HUES64 (cell line): Measurements from ENCODE around the gene RASSF4.

Source experiments
- H3K27ac ChIP-seq: 2 replicates; pipeline ENCODE4 v1.7.0; 2013; ENCODE audit warnings: low read depth, low read length, inconsistent platforms
- H3K27me3 ChIP-seq: 2 replicates; pipeline ENCODE4 v1.6.1; 2013; ENCODE audit warnings: mild to moderate bottlenecking, low read length; ENCODE audit not compliant: insufficient read depth
- H3K36me3 ChIP-seq: 2 replicates; pipeline ENCODE4 v1.6.1; 2013; ENCODE audit warnings: mild to moderate bottlenecking, low read length; ENCODE audit not compliant: insufficient read depth
- H3K4me1 ChIP-seq: 2 replicates; pipeline ENCODE4 v1.6.1; 2013; ENCODE audit warnings: mild to moderate bottlenecking, low read length, moderate library complexity; ENCODE audit not compliant: insufficient read depth
- H3K4me3 ChIP-seq: 2 replicates; pipeline ENCODE4 v1.5.1; 2013; ENCODE audit warnings: mild to moderate bottlenecking, low read length, moderate library complexity
- H3K9ac ChIP-seq: 2 replicates; pipeline ENCODE4 v1.6.1; 2013; ENCODE audit warnings: mild to moderate bottlenecking, low read depth, low read length
- H3K9me3 ChIP-seq: 2 replicates; pipeline ENCODE4 v1.6.1; 2013; ENCODE audit warnings: low read depth, low read length; ENCODE audit not compliant: insufficient read depth
- WGBS: fragments of 150-250, 120-280 bp; methylation state at CpG from one replicate; pipeline ENCODE4 v1.1.7; 2013; ENCODE audit warnings: missing lambda C conversion rate; 5-methylcytosine and 5-hydroxymethylcytosine counted together

Gene RASSF4

GRCh38 chr10:44974082-44974627 is 14.6 kb downstream of the RASSF4 start:
- H3K27ac ChIP-seq = peak overlapping the region; percentile 45; the same call in 1 of the 2 replicates
- WGBS = 46% methylated on average over 7 of the region's 7 CpGs

GRCh38 chr10:44974628-44975430 is 15.2 kb downstream of the RASSF4 start:
- H3K27me3 ChIP-seq = no peaks in the 10 kb centered on the region
- H3K27ac ChIP-seq = peak overlapping the region; percentile 74; the same call in 1 of the 2 replicates
- peaks cover 39% of the 10 kb centered on the region for H3K4me1 ChIP-seq
- no peaks in the 10 kb centered on the region for H3K9me3 ChIP-seq
- peak overlapping the region; percentile 67 for H3K4me3 ChIP-seq
- WGBS = 7% methylated on average over 42 of the region's 46 CpGs
- no peaks in the 10 kb centered on the region; the same call in 1 of the 2 replicates for H3K36me3 ChIP-seq
- peak overlapping the region; percentile 67 for H3K9ac ChIP-seq

More at GRCh38 chr10:44974082-44974627, 14.6 kb downstream of the RASSF4 start:
- Histone ChIP-seq H3K4me1 (peaks cover 33% of the 10 kb centered on the region), H3K36me3 (no peaks in the 10 kb centered on the region; the same call in 1 of the 2 replicates), H3K4me3 (peak overlapping the region; percentile 67), H3K9ac (no peak overlapping the region), H3K27me3 (no peaks in the 10 kb centered on the region), H3K9me3 (no peaks in the 10 kb centered on the region)

GRCh38 chr10:44975431-44976331 is 16.1 kb downstream of the RASSF4 start:
- Histone ChIP-seq H3K9ac (peak overlapping the region; percentile 8; the same call in 1 of the 2 replicates), H3K4me3 (peak overlapping the region; percentile 67), H3K36me3 (no peaks in the 10 kb centered on the region; the same call in 1 of the 2 replicates), H3K4me1 (peaks cover 48% of the 10 kb centered on the region), H3K27me3 (no peaks in the 10 kb centered on the region), H3K9me3 (no peaks in the 10 kb centered on the region), H3K27ac (peak overlapping the region; percentile 54; the same call in 1 of the 2 replicates)
- WGBS = 19% methylated on average over 10 of the region's 10 CpGs

- Histone ChIP-seq H3K36me3 (no peaks in the 10 kb centered on the region; the same call in 1 of the 2 replicates), H3K9ac (no peak overlapping the region), H3K27ac (no peak overlapping the region), H3K27me3 (no peaks in the 10 kb centered on the region), H3K4me1 (peaks cover 52% of the 10 kb centered on the region), H3K9me3 (no peaks in the 10 kb centered on the region), H3K4me3 (no peak overlapping the region)
- 88% methylated on average over 9 of the region's 9 CpGs for WGBS
Observed at GRCh38 chr10:44976352-44977198, 17.0 kb downstream of the RASSF4 start.

- Histone ChIP-seq H3K27me3 (no peaks in the 10 kb centered on the region), H3K36me3 (no peaks in the 10 kb centered on the region), H3K4me3 (no peak overlapping the region), H3K9me3 (no peaks in the 10 kb centered on the region), H3K4me1 (peaks cover 52% of the 10 kb centered on the region), H3K9ac (no peak overlapping the region), H3K27ac (no peak overlapping the region)
- 84% methylated on average over 25 of the region's 25 CpGs for WGBS
Observed at GRCh38 chr10:44977287-44978212, 17.9 kb downstream of the RASSF4 start.

- Histone ChIP-seq H3K9me3 (no peaks in the 10 kb centered on the region), H3K4me3 (peak overlapping the region; percentile 24), H3K9ac (no peak overlapping the region), H3K27ac (peak overlapping the region; percentile 63; the same call in 1 of the 2 replicates), H3K27me3 (no peaks in the 10 kb centered on the region), H3K4me1 (peaks cover 50% of the 10 kb centered on the region), H3K36me3 (no peaks in the 10 kb centered on the region)
- WGBS = 82% methylated on average over 4 of the region's 4 CpGs
Observed at GRCh38 chr10:44978213-44978569, 18.6 kb downstream of the RASSF4 start.

GRCh38 chr10:44978570-44979280 is 19.1 kb downstream of the RASSF4 start, which contains the start of gene DEPP1:
TSS of gene DEPP1 (minus strand) at chr10:44978809. CDS start at chr10:44978030, 779 bp downstream.
- peaks cover 46% of the 10 kb centered on the region for H3K4me1 ChIP-seq
- H3K4me3 ChIP-seq = peak within 1 kb of the TSS; percentile 24

GRCh38 chr10:44979281-44980191 is 19.9 kb downstream of the RASSF4 start:
- H3K9me3 ChIP-seq = no peaks in the 10 kb centered on the region
- H3K36me3 ChIP-seq = no peaks in the 10 kb centered on the region
- peak overlapping the region; percentile 64; the same call in 1 of the 2 replicates for H3K27ac ChIP-seq
- WGBS = 72% methylated on average over 13 of the region's 13 CpGs
- H3K9ac ChIP-seq = no peak overlapping the region
- no peaks in the 10 kb centered on the region for H3K27me3 ChIP-seq
- H3K4me1 ChIP-seq = peaks cover 40% of the 10 kb centered on the region
- H3K4me3 ChIP-seq = no peak overlapping the region

More at GRCh38 chr10:44978570-44979280, 19.1 kb downstream of the RASSF4 start, which contains the start of gene DEPP1:
- no peaks in the 10 kb centered on the region for H3K9me3 ChIP-seq
- 23% methylated on average over 12 of the region's 12 CpGs for WGBS
- no peaks in the 10 kb centered on the region for H3K36me3 ChIP-seq
- no peaks in the 10 kb centered on the region for H3K27me3 ChIP-seq
- peak within 1 kb of the TSS; percentile 64; the same call in 1 of the 2 replicates for H3K27ac ChIP-seq
- H3K9ac ChIP-seq = no peak within 1 kb of the TSS
